GM18520 (cell line): ENCODE results near the gene GAPDH.
"Not testable (repeated sequence)": the region's sequence is repeated elsewhere in the genome, so short reads cannot be mapped to it uniquely, and the experiment has no call there.

ENCODE experiments used
- ATAC-seq: cut with Tn5 transposase; IDR thresholded peaks from one replicate; pipeline ENCODE4 v1.9.1; 2021; ENCODE audit not compliant: unreplicated experiment

The GAPDH gene

GRCh38 chr12:6528539-6529235 lies 5.6 kb upstream of the GAPDH start:
- ATAC-seq: no peak

DNA sequence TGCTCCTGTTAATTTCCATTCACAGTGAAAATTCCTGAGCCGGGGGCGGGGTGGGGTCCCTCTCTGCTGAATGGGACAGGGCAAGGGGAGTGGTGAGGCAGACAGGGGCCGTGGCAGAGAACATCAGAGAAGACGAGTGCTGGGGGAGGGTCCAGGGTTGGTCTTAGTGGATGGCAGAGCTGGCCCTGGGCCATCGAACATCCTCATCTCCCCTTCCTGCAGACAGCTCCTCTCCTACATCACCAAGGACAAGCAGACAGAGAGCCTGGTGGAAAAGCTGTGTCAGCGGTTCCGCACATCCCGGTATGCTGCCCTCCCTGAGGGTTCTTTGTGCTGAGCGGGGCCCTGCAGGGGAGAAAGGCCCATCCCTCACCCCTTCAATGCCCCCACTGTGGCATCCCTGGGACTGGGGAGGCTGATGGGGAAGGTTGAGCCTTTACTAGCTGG lies 5.0 kb upstream of the GAPDH start:
- no peak for ATAC-seq

DNA sequence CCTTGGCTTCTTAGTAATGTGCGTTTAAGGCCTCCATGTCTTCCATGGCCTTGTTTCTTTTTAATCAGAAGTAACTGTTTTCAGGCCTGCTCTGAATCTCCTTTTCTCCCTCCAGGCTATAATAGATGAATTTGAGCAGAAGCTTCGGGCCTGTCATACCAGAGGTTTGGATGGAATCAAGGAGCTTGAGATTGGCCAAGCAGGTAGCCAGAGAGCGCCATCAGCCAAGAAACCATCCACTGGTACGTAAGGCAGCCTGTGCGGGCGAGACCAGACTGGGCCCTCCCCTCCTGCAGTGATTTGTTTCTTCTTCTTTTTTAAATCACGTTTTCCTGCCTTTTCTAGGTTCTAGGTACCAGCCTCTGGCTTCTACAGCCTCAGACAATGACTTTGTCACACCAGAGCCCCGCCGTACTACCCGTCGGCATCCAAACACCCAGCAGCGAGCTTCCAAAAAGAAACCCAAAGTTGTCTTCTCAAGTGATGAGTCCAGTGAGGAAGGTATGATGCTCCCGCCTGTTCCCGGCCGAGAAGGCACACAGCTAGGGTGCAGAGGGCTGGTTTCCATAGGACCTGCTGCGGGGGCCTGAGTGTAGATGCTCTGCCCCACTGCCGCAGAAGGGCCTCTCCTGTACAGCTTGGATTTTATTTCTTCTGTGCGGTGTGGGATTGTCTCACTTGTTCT lies 3.6 kb upstream of the GAPDH start:
- ATAC-seq: no peak

- no peak for ATAC-seq
Measured at GRCh38 chr12:6532051-6532926, 2.0 kb upstream of the GAPDH start.

DNA sequence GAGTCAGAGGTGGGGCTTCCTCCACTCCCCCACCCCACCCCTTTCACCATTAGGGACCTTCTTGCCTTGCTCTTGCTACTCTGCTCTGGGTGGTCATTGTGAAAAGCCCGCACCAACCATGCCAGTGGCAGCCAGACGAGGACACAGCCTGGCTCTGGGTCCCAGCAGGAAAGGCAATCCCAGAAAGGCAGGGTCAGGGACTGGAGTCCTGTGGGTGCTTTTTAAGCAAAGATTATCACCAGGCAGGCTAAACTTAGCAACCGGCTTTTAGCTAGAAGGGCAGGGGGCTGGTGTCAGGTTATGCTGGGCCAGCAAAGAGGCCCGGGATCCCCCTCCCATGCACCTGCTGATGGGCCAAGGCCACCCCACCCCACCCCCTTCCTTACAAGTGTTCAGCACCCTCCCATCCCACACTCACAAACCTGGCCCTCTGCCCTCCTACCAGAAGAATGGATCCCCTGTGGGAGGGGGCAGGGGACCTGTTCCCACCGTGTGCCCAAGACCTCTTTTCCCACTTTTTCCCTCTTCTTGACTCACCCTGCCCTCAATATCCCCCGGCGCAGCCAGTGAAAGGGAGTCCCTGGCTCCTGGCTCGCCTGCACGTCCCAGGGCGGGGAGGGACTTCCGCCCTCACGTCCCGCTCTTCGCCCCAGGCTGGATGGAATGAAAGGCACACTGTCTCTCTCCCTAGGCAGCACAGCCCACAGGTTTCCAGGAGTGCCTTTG lies 1.2 kb upstream of the GAPDH start:
- no peak for ATAC-seq

DNA sequence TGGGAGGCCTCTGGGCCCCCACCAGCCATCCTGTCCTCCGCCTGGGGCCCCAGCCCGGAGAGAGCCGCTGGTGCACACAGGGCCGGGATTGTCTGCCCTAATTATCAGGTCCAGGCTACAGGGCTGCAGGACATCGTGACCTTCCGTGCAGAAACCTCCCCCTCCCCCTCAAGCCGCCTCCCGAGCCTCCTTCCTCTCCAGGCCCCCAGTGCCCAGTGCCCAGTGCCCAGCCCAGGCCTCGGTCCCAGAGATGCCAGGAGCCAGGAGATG lies 729 bp upstream of the GAPDH start:
- ATAC-seq: peak; percentile 1

GRCh38 chr12:6534695-6534944 lies 303 bp downstream of the GAPDH start:
- no peak for ATAC-seq

- peak; percentile 3 for ATAC-seq
Measured at GRCh38 chr12:6534945-6535696, 804 bp downstream of the GAPDH start.

DNA sequence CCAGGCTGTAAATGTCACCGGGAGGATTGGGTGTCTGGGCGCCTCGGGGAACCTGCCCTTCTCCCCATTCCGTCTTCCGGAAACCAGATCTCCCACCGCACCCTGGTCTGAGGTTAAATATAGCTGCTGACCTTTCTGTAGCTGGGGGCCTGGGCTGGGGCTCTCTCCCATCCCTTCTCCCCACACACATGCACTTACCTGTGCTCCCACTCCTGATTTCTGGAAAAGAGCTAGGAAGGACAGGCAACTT lies 1.3 kb downstream of the GAPDH start:
- ATAC-seq: no peak

GRCh38 chr12:6535960-6536847 lies 1.9 kb downstream of the GAPDH start:
- no peak for ATAC-seq

- no peak for ATAC-seq
Measured at GRCh38 chr12:6536894-6537579, 2.7 kb downstream of the GAPDH start.

DNA sequence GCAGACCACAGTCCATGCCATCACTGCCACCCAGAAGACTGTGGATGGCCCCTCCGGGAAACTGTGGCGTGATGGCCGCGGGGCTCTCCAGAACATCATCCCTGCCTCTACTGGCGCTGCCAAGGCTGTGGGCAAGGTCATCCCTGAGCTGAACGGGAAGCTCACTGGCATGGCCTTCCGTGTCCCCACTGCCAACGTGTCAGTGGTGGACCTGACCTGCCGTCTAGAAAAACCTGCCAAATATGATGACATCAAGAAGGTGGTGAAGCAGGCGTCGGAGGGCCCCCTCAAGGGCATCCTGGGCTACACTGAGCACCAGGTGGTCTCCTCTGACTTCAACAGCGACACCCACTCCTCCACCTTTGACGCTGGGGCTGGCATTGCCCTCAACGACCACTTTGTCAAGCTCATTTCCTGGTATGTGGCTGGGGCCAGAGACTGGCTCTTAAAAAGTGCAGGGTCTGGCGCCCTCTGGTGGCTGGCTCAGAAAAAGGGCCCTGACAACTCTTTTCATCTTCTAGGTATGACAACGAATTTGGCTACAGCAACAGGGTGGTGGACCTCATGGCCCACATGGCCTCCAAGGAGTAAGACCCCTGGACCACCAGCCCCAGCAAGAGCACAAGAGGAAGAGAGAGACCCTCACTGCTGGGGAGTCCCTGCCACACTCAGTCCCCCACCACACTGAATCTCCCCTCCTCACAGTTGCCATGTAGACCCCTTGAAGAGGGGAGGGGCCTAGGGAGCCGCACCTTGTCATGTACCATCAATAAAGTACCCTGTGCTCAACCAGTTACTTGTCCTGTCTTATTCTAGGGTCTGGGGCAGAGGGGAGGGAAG lies 3.5 kb downstream of the GAPDH start:
- not testable (repeated sequence) for ATAC-seq

DNA sequence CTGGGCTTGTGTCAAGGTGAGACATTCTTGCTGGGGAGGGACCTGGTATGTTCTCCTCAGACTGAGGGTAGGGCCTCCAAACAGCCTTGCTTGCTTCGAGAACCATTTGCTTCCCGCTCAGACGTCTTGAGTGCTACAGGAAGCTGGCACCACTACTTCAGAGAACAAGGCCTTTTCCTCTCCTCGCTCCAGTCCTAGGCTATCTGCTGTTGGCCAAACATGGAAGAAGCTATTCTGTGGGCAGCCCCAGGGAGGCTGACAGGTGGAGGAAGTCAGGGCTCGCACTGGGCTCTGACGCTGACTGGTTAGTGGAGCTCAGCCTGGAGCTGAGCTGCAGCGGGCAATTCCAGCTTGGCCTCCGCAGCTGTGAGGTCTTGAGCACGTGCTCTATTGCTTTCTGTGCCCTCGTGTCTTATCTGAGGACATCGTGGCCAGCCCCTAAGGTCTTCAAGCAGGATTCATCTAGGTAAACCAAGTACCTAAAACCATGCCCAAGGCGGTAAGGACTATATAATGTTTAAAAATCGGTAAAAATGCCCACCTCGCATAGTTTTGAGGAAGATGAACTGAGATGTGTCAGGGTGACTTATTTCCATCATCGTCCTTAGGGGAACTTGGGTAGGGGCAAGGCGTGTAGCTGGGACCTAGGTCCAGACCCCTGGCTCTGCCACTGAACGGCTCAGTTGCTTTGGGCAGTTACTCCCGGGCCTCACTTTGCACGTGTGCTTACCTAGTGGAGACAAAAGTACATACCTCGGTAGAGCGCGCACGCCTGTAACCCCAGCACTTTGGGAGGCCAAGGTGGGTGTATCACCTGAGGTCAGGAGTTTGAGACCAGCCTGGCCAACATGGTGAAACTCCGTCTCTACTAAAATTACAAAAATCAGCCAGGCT lies 4.3 kb downstream of the GAPDH start:
- no peak for ATAC-seq

GRCh38 chr12:6539314-6539682 lies 5.0 kb downstream of the GAPDH start:
- ATAC-seq: no peak

GRCh38 chr12:6539707-6540134 lies 5.4 kb downstream of the GAPDH start:
- no peak for ATAC-seq

DNA sequence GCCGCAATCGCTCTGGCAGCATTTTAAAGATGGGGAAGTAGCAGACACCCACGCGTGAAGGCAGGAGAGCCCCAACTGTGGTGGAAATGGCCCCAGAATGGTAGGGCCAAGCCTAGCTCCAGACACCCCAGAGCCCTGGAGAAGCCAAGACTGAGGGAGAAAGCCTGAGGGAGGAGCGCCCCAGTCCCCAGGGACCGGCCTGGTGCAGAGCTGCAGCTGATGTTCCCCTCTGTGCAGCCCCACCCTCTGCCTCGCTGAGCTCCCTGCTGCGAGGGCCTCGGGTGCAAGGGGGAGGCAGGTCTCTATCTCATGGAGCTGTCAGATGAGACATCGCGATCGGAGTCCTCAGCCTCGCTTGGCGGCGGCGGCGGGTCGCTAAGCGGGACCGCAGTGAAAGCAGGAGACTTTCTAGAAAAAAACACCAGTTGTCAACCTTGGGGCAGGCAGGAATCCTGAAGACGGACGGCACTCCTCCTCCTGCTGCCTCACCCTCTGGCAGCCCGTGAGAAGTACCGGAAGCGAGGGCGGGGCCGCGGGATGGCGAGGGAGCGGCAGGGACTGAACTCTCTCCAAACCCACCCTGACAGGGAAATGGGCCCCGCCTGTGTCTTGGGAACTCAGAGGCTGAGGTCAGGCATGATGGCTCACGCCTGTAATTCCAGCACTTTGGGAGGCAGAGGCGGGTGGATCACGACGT lies 6.0 kb downstream of the GAPDH start:
- ATAC-seq: no peak
